ENCODE data around the gene BCL11B.

GRCh38 chr14:99221445-99221844 is 50.6 kb downstream of the BCL11B start:
- TF ChIP-seq CTCF (IDR thresholded peaks at IDR 0.05) (no peak), POLR2A (IDR thresholded peaks at IDR 0.05) (no peak)
